DND-41 (cell line): ENCODE measurements around the gene RAD52.

Source experiments
- CTCF ChIP-seq: IDR thresholded peaks from 2 replicates; pipeline ENCODE4 v1.5.1; 2012; ENCODE audit warnings: borderline replicate concordance, low read length, moderate library complexity, mild to moderate bottlenecking; ENCODE audit not compliant: poor library complexity, severe bottlenecking; ENCODE audit errors: extremely low read depth
- EZH2 ChIP-seq: IDR thresholded peaks from 3 replicates; pipeline ENCODE4 v1.6.1; 2012; ENCODE audit warnings: borderline replicate concordance, low read depth, mild to moderate bottlenecking, moderate library complexity, low read length, inconsistent platforms; ENCODE audit not compliant: severe bottlenecking

- TF ChIP-seq CTCF (no peak), EZH2 (no peak)
Observed at GRCh38 chr12:907413-908185, 41.9 kb downstream of the RAD52 start.
